Pancreas (tissue), 10 donors: ENCODE data around the gene NRCAM. TPM values are rescaled to one million over a fixed set of nuclear protein-coding genes. Genes with fewer than 3 reads are reported as not detected.

Source experiments
- ATAC-seq, 4 donors: fragments of 200-7000 bp; cut with Tn5 transposase; one replicate each; pipeline versions ENCODE4 v1.8.0 to v1.9.1; 2020; ENCODE audit warnings: mild to moderate bottlenecking in 4 of 4, moderate library complexity in 4 of 4
- DNase-seq, 6 donors: peaks; one replicate each; pipeline ENCODE4 v3.0.0-alpha.2; 2020
- FAIRE-seq: peaks from 2 replicates; lab custom pipeline; 2012; peaks lifted over from hg19 to GRCh38; lab: Jason Lieb, UNC
- H3K27ac ChIP-seq, 4 donors: fragments of 200-600 bp; sonication (generic); 1 replicate in 3 of 4; 2 replicates in 1 of 4; pipeline versions ENCODE4 v1.5.0 to v1.8.0; 2020
- H3K27me3 ChIP-seq, 4 donors: fragments of 200-600 bp; one replicate each; pipeline ENCODE4 v1.8.0; 2021
- H3K36me3 ChIP-seq, 3 donors: fragments of 200-600 bp; sonication (generic) in 1 of 3; one replicate each; pipeline versions ENCODE4 v1.5.0 to v1.8.0; 2020 to 2021
- H3K4me1 ChIP-seq, 3 donors: fragments of 200-600 bp; one replicate each; pipeline ENCODE4 v1.8.0; 2021
- H3K4me3 ChIP-seq, 4 donors: fragments of 200-600 bp; sonication (generic) in 2 of 4; one replicate each; pipeline versions ENCODE4 v1.5.0 to v1.8.0; 2020 to 2021
- H3K9me3 ChIP-seq, 4 donors: fragments of 200-600 bp; one replicate each; pipeline ENCODE4 v1.8.0; 2021
- WGBS, 2 donors: extraction: QIAGEN DNeasy Blood & Tissue Kit; methylation state at CpG; one replicate each; pipeline ENCODE4 v1.1.7; 2013; 5-methylcytosine and 5-hydroxymethylcytosine counted together
- intact Hi-C, 3 donors: fragments of 100-400 bp; cut with DNase I; formaldehyde crosslinking; loops; one replicate each; pipeline versions ENCODE4 v1.11.1 to v1.14.2; 2022
- polyA plus RNA-seq, 2 donors: library from polyadenylated mRNA; stranded (reverse); fragments of 200-250 nt; gene quantifications; one replicate each; pipeline ENCODE4 v1.2.3, GENCODE V29; 2013
- total RNA-seq, 6 donors: library from RNA; stranded (reverse); fragmentation: NEBNext Ultra II Directional in 4 of 6; extraction: Animal tissue kit (Norgen Biotek cat#: 25700) in 4 of 6; gene quantifications; one replicate each; pipeline versions ENCODE4 v1.2.1 to v1.2.4, GENCODE V29; 2021 to 2023
- TF ChIP-seq, protein P1 (sequence below), 4 donors: fragments of 200-600 bp; sonication (generic) in 3 of 4; IDR thresholded peaks; one replicate each; pipeline versions ENCODE4 v1.5.0 to v1.8.0; 2021; ENCODE audit warnings: antibody characterized with exemption in 4 of 4
- donor health status: healthy with polysubstance abuse.
- donor health status: DM: no; HTN: no; CAD: no; lungs with moderate emphysema.
- donor health status: DM: no; HTN: no; CAD: no.
- donor health status: control.
- donor health status: control.
- donor health status: Bipolar disorder and iron deficiency.
- donor health status: DM: yes; HTN: yes; CAD: no.
- donor health status: DM: no; HTN: no; CAD: no.
- donor health status: DM: no; HTN: no; CAD: no.
- donor health status: DM: yes; HTN: yes; CAD: no.

Gene NRCAM
- total and polyA plus RNA-seq, 8 donors, result 14.1 to 53.6 (median 40.4) TPM

DNA sequence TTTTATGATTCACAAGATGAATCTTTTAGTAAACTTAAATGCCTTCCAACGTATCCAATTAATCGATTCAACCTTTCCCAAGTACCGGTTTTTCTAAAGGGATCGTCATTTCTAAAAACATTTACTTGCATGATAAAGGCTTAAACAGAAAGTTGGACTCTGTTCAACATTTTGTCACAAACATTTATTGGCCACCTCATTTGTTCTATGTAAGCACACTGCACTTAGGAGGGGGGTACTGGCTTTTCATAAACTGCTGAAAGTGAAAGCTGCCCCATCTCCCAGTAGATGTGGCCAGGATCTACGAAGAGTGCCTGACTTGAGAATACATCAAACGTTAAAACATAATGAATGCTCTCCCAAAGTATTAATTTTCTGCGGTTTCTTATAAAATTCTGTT, 288.8 kb downstream of the NRCAM start:
- 22 to 27% methylated on average over 7 of the region's 7 CpGs for WGBS, 2 donors
- no peak overlapping the region for H3K4me3 ChIP-seq

DNA sequence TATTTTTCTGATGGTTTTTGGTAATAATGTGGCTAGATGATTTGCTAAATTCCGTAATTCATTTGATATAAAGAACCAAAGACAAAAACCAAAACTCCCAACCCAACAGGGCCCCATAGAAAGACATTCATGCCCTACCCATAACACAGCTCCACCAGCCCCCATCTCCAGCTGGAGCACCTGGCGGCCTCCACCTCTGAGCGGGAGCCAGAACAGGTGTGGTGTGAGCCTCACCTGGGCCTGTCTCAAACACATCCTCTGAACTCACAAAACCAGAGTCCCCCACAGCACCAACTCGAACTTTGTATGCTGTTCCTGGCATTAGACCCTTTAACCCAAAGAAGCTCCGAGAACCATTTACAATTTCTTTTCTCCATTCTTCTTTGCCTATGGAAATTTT, 289.5 kb downstream of the NRCAM start:
- TF ChIP-seq, protein P1, sequence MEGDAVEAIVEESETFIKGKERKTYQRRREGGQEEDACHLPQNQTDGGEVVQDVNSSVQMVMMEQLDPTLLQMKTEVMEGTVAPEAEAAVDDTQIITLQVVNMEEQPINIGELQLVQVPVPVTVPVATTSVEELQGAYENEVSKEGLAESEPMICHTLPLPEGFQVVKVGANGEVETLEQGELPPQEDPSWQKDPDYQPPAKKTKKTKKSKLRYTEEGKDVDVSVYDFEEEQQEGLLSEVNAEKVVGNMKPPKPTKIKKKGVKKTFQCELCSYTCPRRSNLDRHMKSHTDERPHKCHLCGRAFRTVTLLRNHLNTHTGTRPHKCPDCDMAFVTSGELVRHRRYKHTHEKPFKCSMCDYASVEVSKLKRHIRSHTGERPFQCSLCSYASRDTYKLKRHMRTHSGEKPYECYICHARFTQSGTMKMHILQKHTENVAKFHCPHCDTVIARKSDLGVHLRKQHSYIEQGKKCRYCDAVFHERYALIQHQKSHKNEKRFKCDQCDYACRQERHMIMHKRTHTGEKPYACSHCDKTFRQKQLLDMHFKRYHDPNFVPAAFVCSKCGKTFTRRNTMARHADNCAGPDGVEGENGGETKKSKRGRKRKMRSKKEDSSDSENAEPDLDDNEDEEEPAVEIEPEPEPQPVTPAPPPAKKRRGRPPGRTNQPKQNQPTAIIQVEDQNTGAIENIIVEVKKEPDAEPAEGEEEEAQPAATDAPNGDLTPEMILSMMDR (IDR thresholded peaks at IDR 0.05), result no peak
- DNase-seq (no peak), ATAC-seq (peak in 3 of 4 donors; percentile 39 to 52 (median 50)), FAIRE-seq (no peak)
- Histone ChIP-seq H3K36me3 (no peaks in the 10 kb centered on the region), H3K9me3 (no peaks in the 10 kb centered on the region), H3K27ac (no peak overlapping the region), H3K4me1 (peaks cover 0 to 9% (median 3%) of the 10 kb centered on the region in 3 donors), H3K4me3 (no peak overlapping the region), H3K27me3 (no peaks in the 10 kb centered on the region)
- intact Hi-C loops, result no loop called here
- 89 to 92% methylated on average over 5 of the region's 5 CpGs for WGBS, 2 donors

More for the DNA sequence above, 288.8 kb downstream of the NRCAM start:
- intact Hi-C loops, result no loop called here
- Histone ChIP-seq H3K27me3 (no peaks in the 10 kb centered on the region), H3K27ac (no peak overlapping the region), H3K4me1 (peaks cover 0 to 9% (median 3%) of the 10 kb centered on the region in 3 donors), H3K9me3 (no peaks in the 10 kb centered on the region), H3K36me3 (no peaks in the 10 kb centered on the region)
- FAIRE-seq (no peak), DNase-seq (no peak), ATAC-seq (peak in 3 of 4 donors; percentile 74 to 82 (median 81))
- TF ChIP-seq, protein P1 (IDR thresholded peaks at IDR 0.05), result no peak

DNA sequence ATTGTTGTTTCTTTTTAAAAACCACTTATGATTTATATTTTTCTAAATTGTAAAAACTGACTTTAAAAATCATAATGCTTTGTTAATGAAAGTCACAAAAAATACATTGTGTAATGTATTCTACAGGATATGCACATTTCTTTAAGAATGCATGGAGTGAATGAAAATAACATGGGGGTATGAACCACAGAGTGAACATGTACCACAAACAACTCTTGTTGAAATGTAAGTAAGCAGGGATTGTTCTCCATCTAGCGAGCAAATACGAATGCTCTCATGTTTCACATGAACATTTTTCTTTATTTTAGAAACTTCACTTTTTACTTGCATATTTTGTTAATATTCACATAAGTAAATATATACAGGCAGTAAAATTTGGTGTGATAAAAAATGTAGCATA, 290.5 kb downstream of the NRCAM start:
- 99 to 100% methylated on average over 2 of the region's 2 CpGs for WGBS, 2 donors
- no peaks in the 10 kb centered on the region for H3K36me3 ChIP-seq
- ATAC-seq (no peak), DNase-seq (no peak), FAIRE-seq (no peak)
- H3K27me3 ChIP-seq, result no peaks in the 10 kb centered on the region
- peaks cover 0 to 9% (median 3%) of the 10 kb centered on the region in 3 donors for H3K4me1 ChIP-seq
- H3K9me3 ChIP-seq, result no peaks in the 10 kb centered on the region
- TF ChIP-seq, protein P1 (IDR thresholded peaks at IDR 0.05), result no peak
- intact Hi-C loops, result no loop called here
- H3K4me3 ChIP-seq, result no peak overlapping the region
- H3K27ac ChIP-seq, result no peak overlapping the region

DNA sequence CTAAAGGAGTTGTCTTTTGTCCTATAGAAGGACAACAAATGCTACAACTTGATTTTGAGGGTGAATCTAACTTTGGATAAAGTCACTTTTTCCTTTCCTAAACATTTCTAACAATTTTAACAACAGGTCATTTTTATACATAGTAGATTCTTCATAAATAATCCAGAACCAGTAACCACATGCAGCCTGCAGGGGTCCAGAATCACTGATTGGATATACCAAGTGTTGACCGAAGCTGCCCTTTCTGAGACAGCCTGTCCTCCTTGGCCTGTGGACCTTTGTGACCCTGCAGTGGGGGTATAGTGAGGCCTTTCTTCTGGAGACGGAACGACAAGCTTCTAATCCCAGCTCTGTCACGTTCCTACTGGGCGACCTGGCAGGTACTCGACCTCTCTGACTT, 291.3 kb downstream of the NRCAM start:
- FAIRE-seq (no peak), ATAC-seq (peak in 1 of 4 donors; percentile 38), DNase-seq (no peak)
- Histone ChIP-seq H3K27ac (no peak overlapping the region), H3K9me3 (no peaks in the 10 kb centered on the region), H3K4me3 (no peak overlapping the region), H3K27me3 (no peaks in the 10 kb centered on the region), H3K36me3 (no peaks in the 10 kb centered on the region), H3K4me1 (peaks cover 0 to 9% (median 3%) of the 10 kb centered on the region in 3 donors)
- intact Hi-C loops, result no loop called here
- 78 to 82% methylated on average over 6 of the region's 6 CpGs for WGBS, 2 donors
- TF ChIP-seq, protein P1 (IDR thresholded peaks at IDR 0.05), result no peak

DNA sequence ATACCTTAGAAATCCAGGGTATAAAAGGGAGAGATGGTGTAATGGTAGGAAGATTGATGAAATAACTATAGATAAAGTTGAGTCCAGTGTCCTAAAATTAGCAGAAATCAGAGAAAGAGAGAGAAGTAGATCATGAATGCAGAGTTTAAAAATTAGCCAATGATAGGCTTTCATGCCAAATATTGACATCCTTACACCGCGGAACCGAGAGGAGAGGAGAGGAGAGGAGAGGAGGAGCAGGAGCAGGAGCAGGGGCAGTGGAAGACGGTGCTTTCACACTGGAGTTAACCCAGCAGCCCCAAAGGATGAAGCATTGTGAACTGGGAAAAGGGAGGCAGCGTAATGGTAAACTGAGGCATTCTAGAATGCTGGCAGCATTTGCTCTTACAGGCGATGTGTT, 291.9 kb downstream of the NRCAM start:
- ATAC-seq, result peak in 2 of 4 donors; percentile 18 to 30
- H3K4me1 ChIP-seq, result peaks cover 0 to 11% (median 3%) of the 10 kb centered on the region in 3 donors
- H3K4me3 ChIP-seq, result no peak overlapping the region
- H3K27me3 ChIP-seq, result no peaks in the 10 kb centered on the region
- H3K9me3 ChIP-seq, result no peaks in the 10 kb centered on the region
- FAIRE-seq, result no peak
- no peak overlapping the region for H3K27ac ChIP-seq
- H3K36me3 ChIP-seq, result no peaks in the 10 kb centered on the region
- TF ChIP-seq, protein P1 (IDR thresholded peaks at IDR 0.05), result no peak
- intact Hi-C loops, result no loop called here
- 48 to 55% methylated on average over 6 of the region's 6 CpGs for WGBS, 2 donors
- no peak for DNase-seq
